Measurements from ENCODE around the gene INTS7.

Gene INTS7

GRCh38 chr1:211908951-211909350 is 126.4 kb downstream of the INTS7 start:
- no peak for DNase-seq (ENCODE audit: extremely low read depth, low read depth)
- H3K4me3 ChIP-seq (replicated peaks; ENCODE audit: low read depth, low read length): no peak overlapping the region
- TF ChIP-seq, protein P1, sequence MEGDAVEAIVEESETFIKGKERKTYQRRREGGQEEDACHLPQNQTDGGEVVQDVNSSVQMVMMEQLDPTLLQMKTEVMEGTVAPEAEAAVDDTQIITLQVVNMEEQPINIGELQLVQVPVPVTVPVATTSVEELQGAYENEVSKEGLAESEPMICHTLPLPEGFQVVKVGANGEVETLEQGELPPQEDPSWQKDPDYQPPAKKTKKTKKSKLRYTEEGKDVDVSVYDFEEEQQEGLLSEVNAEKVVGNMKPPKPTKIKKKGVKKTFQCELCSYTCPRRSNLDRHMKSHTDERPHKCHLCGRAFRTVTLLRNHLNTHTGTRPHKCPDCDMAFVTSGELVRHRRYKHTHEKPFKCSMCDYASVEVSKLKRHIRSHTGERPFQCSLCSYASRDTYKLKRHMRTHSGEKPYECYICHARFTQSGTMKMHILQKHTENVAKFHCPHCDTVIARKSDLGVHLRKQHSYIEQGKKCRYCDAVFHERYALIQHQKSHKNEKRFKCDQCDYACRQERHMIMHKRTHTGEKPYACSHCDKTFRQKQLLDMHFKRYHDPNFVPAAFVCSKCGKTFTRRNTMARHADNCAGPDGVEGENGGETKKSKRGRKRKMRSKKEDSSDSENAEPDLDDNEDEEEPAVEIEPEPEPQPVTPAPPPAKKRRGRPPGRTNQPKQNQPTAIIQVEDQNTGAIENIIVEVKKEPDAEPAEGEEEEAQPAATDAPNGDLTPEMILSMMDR (IDR thresholded peaks at IDR 0.05; ENCODE audit: low read depth, low read length, missing control alignments): no peak

DNA sequence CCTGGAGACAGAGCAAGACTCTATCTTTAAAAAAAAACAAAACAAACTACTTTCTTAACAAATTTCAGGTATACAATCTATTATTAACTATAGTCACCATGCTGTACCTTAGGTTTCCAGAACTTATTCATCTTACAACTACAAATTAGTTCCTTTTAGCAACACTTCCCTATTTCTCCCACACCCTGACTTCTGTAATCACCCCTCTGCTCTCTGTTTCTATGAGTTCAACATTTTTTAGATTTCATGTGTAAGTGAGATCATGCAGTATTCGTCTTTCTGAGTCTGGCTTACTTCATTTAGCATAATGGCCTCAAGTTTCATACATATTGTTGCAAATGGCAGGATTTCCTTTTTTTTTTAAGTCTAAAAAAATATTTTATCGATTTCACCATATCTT is 126.9 kb downstream of the INTS7 start:
- TF ChIP-seq, protein P1 (IDR thresholded peaks at IDR 0.05; ENCODE audit: low read depth, low read length, missing control alignments): no peak
- H3K4me3 ChIP-seq (replicated peaks; ENCODE audit: low read depth, low read length): no peak overlapping the region
- no peak for DNase-seq (ENCODE audit: extremely low read depth, low read depth)

DNA sequence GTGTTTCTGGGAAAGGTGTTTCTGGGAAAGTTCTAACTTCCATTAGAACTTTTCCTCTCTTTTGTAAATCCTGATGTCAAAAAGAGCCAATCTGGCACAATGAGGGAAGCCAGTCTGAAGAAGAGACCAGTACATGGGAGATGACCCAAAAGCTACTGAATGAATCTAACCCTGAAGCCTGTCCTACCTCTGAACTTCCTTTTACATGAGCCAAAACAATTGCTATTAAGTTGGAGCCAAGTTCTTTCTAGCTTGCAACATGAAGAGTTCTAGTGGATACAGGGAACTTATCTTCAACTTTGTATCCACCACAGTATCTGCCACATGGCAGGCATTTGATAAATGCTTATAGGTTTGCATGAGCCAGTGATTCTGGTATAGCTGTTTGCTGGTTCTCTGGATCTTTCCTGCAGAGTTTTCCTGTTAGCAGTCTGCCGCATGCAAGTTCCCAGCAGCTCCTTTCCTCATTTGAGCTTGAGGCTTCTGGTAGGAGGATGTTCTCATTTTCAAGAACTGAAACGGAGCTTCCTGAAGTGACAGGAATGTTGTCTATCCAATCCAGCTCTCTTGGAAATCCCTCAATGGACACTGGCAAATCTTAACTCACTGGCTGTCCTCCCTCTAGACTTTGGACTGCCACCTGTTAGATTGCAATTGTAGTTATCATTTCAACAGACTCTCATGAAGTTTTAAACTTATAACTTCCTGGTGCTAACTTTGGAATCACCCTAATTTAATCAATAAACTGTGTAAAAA is 131.7 kb downstream of the INTS7 start:
- TF ChIP-seq, protein P1 (IDR thresholded peaks at IDR 0.05; ENCODE audit: low read depth, low read length, missing control alignments): no peak
- H3K4me3 ChIP-seq (replicated peaks; ENCODE audit: low read depth, low read length): no peak overlapping the region
- DNase-seq (ENCODE audit: extremely low read depth, low read depth): no peak

DNA sequence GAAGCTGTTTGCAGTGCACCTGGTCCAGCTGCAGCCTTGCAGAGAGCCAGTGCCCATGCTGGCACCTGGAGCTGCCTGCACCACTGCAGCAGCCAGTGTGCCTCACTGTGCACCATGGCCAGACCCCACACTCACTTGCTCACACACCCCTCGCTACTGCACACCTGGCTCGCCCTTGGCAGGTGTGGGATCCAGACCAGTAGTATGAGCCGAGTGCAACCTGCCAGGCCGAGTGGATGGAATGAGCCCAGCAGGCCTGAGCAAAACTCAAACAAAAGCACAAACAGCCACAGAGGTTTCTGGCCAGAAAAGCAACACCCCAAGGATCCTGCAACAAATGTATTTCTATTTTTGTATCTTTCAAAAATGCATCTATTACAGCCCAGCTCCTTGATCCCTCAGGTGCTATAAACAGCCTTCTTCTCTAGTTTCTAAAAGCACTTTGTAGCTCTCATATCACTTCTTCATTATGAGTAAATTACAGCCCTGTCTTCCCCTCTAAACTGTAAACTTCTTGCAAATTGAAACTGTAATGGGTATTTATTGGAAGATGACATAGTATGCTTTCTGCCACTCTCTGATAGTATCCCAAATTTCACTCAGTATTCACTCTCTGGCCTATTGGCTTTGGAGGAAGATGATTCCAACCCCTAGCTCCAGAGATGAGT is 132.6 kb downstream of the INTS7 start:
- H3K4me3 ChIP-seq (replicated peaks; ENCODE audit: low read depth, low read length): no peak overlapping the region
- DNase-seq (ENCODE audit: extremely low read depth, low read depth): no peak
- TF ChIP-seq, protein P1 (IDR thresholded peaks at IDR 0.05; ENCODE audit: low read depth, low read length, missing control alignments): no peak

DNA sequence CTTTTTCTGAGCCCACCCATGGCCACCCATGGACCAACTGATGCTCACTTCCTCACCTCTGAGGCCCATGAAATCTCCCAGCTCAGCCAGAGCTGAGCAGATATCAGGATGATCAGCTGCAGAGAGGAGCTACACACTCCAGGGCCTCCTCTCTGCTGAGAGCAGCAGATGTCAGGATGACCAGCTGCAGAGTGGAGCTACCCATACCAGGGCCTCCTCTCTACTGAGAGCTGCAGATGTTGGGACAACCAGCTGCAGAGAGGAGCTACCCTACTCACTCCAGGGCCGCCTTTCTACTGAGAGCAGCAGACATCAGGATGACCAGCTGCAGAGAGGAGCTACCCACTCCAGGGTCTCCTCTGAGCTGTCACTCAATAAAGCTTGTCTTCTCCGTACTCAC is 133.4 kb downstream of the INTS7 start:
- no peak for DNase-seq (ENCODE audit: extremely low read depth, low read depth)
- TF ChIP-seq, protein P1 (IDR thresholded peaks at IDR 0.05; ENCODE audit: low read depth, low read length, missing control alignments): no peak
- H3K4me3 ChIP-seq (replicated peaks; ENCODE audit: low read depth, low read length): no peak overlapping the region

GRCh38 chr1:211900441-211900840 is 134.9 kb downstream of the INTS7 start:
- TF ChIP-seq, protein P1 (IDR thresholded peaks at IDR 0.05; ENCODE audit: low read depth, low read length, missing control alignments): no peak
- DNase-seq (ENCODE audit: extremely low read depth, low read depth): no peak
- H3K4me3 ChIP-seq (replicated peaks; ENCODE audit: low read depth, low read length): no peak overlapping the region

All from HFF-Myc (cell line).